ENCODE results near the gene BANP. TPM values are rescaled to one million over a fixed set of nuclear protein-coding genes. Genes with fewer than 3 reads are reported as not detected.
"Not testable (repeated sequence)": the region's sequence is repeated elsewhere in the genome, so short reads cannot be mapped to it uniquely, and the experiment has no call there.

The BANP gene
- total RNA-seq, 1 donor from 2014 or later = 30.4 TPM

GRCh38 chr16:88015806-88016140 lies 64.5 kb downstream of the BANP start:
- no peak for DNase-seq (ENCODE audit: low spot score)
- no peak overlapping the region for H3K27ac Mint-ChIP-seq

GRCh38 chr16:88016386-88016785 lies 65.2 kb downstream of the BANP start:
- not testable (repeated sequence) for H3K36me3 Mint-ChIP-seq; H3K9me3 ChIP-seq (ENCODE audit: low read depth); H3K27me3 ChIP-seq; H3F3A ChIP-seq (ENCODE audit: low read depth); H3K79me2 ChIP-seq (ENCODE audit: low read depth); H3K4me3 ChIP-seq; H3K27ac ChIP-seq; H3K4me2 ChIP-seq; H3K9me3 Mint-ChIP-seq; H3K9ac ChIP-seq; H2AFZ ChIP-seq (replicated peaks); H3K27me3 Mint-ChIP-seq (ENCODE audit: insufficient read depth, low read depth); H3K4me1 ChIP-seq; DNase-seq (ENCODE audit: low spot score); H3K4me1 Mint-ChIP-seq; H3K36me3 ChIP-seq; H3K4me3 Mint-ChIP-seq; H4K20me1 ChIP-seq (ENCODE audit: low read depth)
- H3K27ac Mint-ChIP-seq = peak overlapping the region; percentile 63

More at GRCh38 chr16:88015806-88016140, 64.5 kb downstream of the BANP start:
- Histone ChIP-seq H3K27ac (no peak overlapping the region), H3K4me3 (no peak overlapping the region), H3K4me2 (no peak overlapping the region), H3K36me3 (no peaks in the 10 kb centered on the region), H3K9ac (no peak overlapping the region), H4K20me1 (ENCODE audit: low read depth) (no peaks in the 10 kb centered on the region), H3K9me3 (ENCODE audit: low read depth) (no peaks in the 10 kb centered on the region), H3F3A (ENCODE audit: low read depth) (no peaks in the 10 kb centered on the region), H3K4me1 (no peaks in the 10 kb centered on the region), H2AFZ (replicated peaks) (no peak overlapping the region), H3K79me2 (ENCODE audit: low read depth) (no peaks in the 10 kb centered on the region), H3K27me3 (no peaks in the 10 kb centered on the region)
- TF ChIP-seq EZH2 (IDR thresholded peaks at IDR 0.05) = no peak
- Mint-ChIP-seq H3K36me3 (peaks cover 3% of the 10 kb centered on the region), H3K9me3 (no peaks in the 10 kb centered on the region), H3K4me1 (peaks cover 8% of the 10 kb centered on the region), H3K27me3 (ENCODE audit: insufficient read depth, low read depth) (no peaks in the 10 kb centered on the region), H3K4me3 (no peak overlapping the region)

- Mint-ChIP-seq H3K27me3 (ENCODE audit: insufficient read depth, low read depth) (no peaks in the 10 kb centered on the region), H3K36me3 (peaks cover 2% of the 10 kb centered on the region), H3K27ac (no peak overlapping the region), H3K9me3 (no peaks in the 10 kb centered on the region), H3K4me1 (peaks cover 8% of the 10 kb centered on the region), H3K4me3 (no peak overlapping the region)
- TF ChIP-seq EZH2 (IDR thresholded peaks at IDR 0.05) = no peak
- no peak for TF ChIP-seq CTCF (IDR thresholded peaks at IDR 0.05)
- TF ChIP-seq EZH2phosphoT487 (IDR thresholded peaks at IDR 0.05) = no peak
- DNase-seq (ENCODE audit: low spot score) = no peak
- no peaks in the 10 kb centered on the region for H3F3A ChIP-seq (ENCODE audit: low read depth)
- H3K9ac ChIP-seq = no peak overlapping the region
- H3K36me3 ChIP-seq = no peaks in the 10 kb centered on the region
- H3K27ac ChIP-seq = no peak overlapping the region
- no peak overlapping the region for H3K4me2 ChIP-seq
- H3K9me3 ChIP-seq (ENCODE audit: low read depth) = no peaks in the 10 kb centered on the region
- no peaks in the 10 kb centered on the region for H3K79me2 ChIP-seq (ENCODE audit: low read depth)
- H3K4me1 ChIP-seq = no peaks in the 10 kb centered on the region
- no peak overlapping the region for H2AFZ ChIP-seq (replicated peaks)
- no peaks in the 10 kb centered on the region for H4K20me1 ChIP-seq (ENCODE audit: low read depth)
- no peaks in the 10 kb centered on the region for H3K27me3 ChIP-seq
- no peak overlapping the region for H3K4me3 ChIP-seq
Observed at GRCh38 chr16:88016964-88017363, 65.7 kb downstream of the BANP start.

- H3K36me3 ChIP-seq = no peaks in the 10 kb centered on the region
- H3K4me1 Mint-ChIP-seq = peaks cover 11% of the 10 kb centered on the region
- no peak for DNase-seq (ENCODE audit: low spot score)
- H3K36me3 Mint-ChIP-seq = peaks cover 2% of the 10 kb centered on the region
- H3K27me3 ChIP-seq = no peaks in the 10 kb centered on the region
- H3K27ac ChIP-seq = no peak overlapping the region
- TF ChIP-seq EZH2 (IDR thresholded peaks at IDR 0.05) (no peak), CTCF (IDR thresholded peaks at IDR 0.05) (no peak), EZH2phosphoT487 (IDR thresholded peaks at IDR 0.05) (no peak)
- no peak overlapping the region for H3K4me3 ChIP-seq
- H3K27ac Mint-ChIP-seq = no peak overlapping the region
- H3K4me1 ChIP-seq = no peaks in the 10 kb centered on the region
- H3K79me2 ChIP-seq (ENCODE audit: low read depth) = no peaks in the 10 kb centered on the region
- no peak overlapping the region for H3K9ac ChIP-seq
- no peak overlapping the region for H2AFZ ChIP-seq (replicated peaks)
- no peaks in the 10 kb centered on the region for H3F3A ChIP-seq (ENCODE audit: low read depth)
- H4K20me1 ChIP-seq (ENCODE audit: low read depth) = no peaks in the 10 kb centered on the region
- H3K27me3 Mint-ChIP-seq (ENCODE audit: insufficient read depth, low read depth) = no peaks in the 10 kb centered on the region
- H3K9me3 Mint-ChIP-seq = no peaks in the 10 kb centered on the region
- H3K4me3 Mint-ChIP-seq = no peak overlapping the region
- H3K9me3 ChIP-seq (ENCODE audit: low read depth) = no peaks in the 10 kb centered on the region
- H3K4me2 ChIP-seq = no peak overlapping the region
Observed at GRCh38 chr16:88017587-88018101, 66.4 kb downstream of the BANP start.

GRCh38 chr16:88018382-88018781 lies 67.1 kb downstream of the BANP start:
- not testable (repeated sequence) for H3K36me3 Mint-ChIP-seq; H3K36me3 ChIP-seq; H3K9me3 ChIP-seq (ENCODE audit: low read depth); H3K27me3 Mint-ChIP-seq (ENCODE audit: insufficient read depth, low read depth); H3K27me3 ChIP-seq; H3K27ac ChIP-seq; H3K9me3 Mint-ChIP-seq; H3K4me1 ChIP-seq; H3K4me3 ChIP-seq; H2AFZ ChIP-seq (replicated peaks); H3K4me2 ChIP-seq; H3K4me3 Mint-ChIP-seq; DNase-seq (ENCODE audit: low spot score); H4K20me1 ChIP-seq (ENCODE audit: low read depth); H3K79me2 ChIP-seq (ENCODE audit: low read depth); H3K9ac ChIP-seq; H3K27ac Mint-ChIP-seq; H3F3A ChIP-seq (ENCODE audit: low read depth)
- peaks cover 17% of the 10 kb centered on the region for H3K4me1 Mint-ChIP-seq

GRCh38 chr16:88019041-88019820 lies 68.0 kb downstream of the BANP start:
- H3K36me3 ChIP-seq; H3K4me3 Mint-ChIP-seq; H3K4me1 ChIP-seq; H3K27me3 Mint-ChIP-seq (ENCODE audit: insufficient read depth, low read depth); H3K9me3 Mint-ChIP-seq; DNase-seq (ENCODE audit: low spot score); H3K9ac ChIP-seq; H3K36me3 Mint-ChIP-seq; H4K20me1 ChIP-seq (ENCODE audit: low read depth); H3K27ac ChIP-seq; H3F3A ChIP-seq (ENCODE audit: low read depth); H3K79me2 ChIP-seq (ENCODE audit: low read depth); H3K4me2 ChIP-seq; H3K27me3 ChIP-seq; H3K4me3 ChIP-seq; H2AFZ ChIP-seq (replicated peaks); H3K27ac Mint-ChIP-seq; H3K9me3 ChIP-seq (ENCODE audit: low read depth): not testable (repeated sequence)
- H3K4me1 Mint-ChIP-seq = peaks cover 23% of the 10 kb centered on the region

Data from neural progenitor cell (in vitro differentiated cells).